Non-pigmented ciliary epithelial cell (primary cell): ENCODE data around the gene RRP36.

Source experiments
- DNase-seq: peaks from one replicate; pipeline ENCODE4 v3.0.0-alpha.2; 2010; ENCODE audit warnings: low read depth

Gene RRP36

DNA sequence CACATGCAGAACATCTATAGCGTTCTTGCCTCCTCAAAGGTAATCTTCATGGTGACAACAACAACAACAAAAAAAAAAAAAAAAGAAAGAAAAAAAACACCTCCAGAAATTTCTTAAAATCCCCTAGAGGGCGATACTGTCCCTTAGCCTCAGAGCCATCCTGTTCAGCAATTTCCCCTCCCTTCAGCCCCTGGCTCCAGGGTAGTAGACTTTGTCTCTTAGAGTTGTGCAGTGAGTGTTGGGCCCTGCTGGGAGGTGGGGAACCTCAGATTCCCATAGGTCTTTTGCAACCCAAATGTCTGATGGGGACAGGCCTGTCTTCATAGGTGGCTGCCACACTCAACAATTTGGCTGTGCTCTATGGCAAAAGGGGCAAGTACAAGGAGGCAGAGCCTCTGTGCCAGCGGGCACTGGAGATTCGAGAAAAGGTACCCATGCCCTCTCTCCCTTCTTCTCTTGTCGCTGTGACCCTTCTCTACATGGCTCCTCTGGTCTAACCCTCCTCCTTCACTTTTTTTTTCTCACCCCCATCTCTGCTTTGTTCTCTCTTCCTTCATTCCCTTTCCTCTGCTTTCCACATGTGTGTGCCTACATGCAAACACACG is 48.7 kb downstream of the RRP36 start:
- DNase-seq: no peak

DNA sequence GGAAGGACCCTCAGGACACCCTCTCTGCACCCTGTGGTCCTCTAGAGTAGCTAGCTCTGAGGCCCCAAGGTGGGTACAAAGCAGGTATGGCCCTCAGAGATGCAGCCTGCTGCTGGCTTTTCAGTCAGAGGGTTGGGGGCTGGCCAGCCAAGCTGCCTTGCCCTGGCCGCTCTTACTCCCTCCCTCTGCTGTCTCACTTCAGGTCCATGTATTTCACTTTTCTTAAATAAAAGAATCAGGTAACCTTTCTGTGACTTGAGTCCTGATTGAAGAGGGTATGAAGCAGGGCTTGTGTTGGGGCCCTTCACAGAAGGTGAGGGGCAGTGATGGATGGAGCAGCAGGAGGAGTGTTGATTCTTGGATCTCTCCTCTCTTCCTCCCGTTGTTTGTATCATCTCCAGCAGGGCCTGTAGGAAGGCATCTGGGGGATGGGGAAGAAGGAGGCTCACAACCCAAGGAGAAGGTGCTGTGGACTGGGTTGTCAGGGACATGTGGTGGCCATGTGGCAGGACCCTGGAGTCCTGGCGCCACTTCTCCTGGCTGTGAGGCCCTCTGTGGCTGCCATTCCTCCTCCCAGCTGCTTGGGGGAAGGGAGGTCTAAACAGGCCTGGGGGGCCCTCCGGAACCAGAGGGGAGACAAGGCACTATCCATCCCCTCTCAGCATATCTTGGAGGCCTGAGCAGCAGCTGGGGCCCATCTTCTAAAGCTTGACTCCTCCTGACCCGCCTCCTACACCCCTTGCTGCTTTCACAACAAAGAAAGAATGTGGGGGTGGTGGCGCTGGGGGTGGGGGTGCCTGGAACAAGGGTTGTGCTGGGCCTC is 53.6 kb downstream of the RRP36 start:
- DNase-seq: peak; percentile 63

DNA sequence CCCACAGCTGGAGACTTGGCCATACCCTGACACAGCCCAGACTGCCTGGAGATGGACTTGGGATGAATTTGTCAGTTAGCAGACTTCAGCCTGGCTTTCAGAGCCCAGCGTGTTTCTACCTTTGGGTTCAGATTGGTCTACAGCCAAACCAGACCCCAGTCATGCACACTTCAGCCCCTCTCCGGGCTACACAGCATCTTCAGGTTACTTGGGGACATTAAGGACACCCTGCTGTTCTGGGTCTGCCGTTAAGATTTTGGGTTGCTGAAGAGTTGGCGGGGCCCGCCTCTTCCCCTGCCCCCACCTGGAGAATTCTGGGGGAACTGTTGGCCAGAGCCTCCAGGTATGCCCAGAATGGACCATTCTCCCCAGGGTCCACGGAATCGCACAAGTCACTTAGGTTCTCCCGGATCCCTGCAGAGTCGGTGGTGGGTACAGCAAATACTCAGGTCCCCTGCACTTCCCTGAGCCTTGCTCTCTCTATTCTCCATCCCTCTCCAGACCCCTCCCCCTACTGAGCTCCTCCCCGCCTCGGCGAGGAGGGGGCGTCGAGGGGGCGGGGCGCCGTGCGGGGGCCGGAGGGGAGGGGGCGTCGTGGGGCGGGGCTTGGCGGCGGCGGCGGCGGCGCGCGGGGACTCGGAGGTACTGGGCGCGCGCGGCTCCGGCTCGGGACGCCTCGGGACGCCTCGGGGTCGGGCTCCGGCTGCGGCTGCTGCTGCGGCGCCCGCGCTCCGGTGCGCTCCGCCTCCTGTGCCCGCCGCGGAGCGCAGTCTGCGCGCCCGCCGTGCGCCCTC is 54.4 kb downstream of the RRP36 start, which contains the start of gene PTK7:
TSS of gene PTK7 (plus strand) at position 645 of the 794 bp plus-strand sequence. CDS start 175 bp downstream, outside the sequence.
- DNase-seq: no peak

DNA sequence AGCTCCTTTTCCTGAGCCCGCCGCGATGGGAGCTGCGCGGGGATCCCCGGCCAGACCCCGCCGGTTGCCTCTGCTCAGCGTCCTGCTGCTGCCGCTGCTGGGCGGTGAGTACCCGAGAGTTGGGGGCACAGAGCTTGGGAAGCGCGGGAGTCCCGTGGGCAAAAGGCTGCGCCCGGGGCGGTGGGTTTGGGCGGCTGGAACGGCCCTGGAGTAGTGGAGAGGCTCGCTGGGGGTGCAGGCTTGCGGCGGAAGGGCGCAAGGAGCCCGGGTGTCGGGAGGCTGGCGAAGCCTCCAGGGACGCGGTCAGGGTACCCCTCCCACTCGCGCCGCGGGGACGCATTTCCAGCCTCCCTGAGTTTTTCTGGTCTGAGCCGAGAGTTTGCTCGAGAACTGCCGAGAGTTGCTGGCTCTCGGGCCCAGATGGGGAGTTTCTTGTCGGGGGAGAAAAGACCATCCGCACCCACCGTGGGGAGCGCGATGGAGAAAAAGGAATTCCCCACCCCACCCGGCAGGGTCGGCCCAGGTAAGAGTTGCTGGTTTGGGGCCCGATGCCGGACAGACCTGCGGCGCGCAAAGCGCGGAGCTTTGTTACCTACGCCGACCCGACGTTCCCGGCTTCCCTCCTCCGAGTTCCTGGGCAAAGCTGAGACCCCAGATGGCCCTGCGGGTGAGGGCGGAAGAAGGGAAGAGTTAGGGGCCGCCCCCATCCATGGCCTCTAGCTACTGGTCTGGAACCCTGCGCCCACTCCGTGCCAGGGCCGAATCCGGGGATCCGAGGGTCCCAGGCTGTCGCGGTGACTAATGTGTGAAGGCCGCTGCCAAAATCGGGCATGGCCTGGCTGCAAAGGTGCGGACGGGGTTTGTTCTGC is 55.3 kb downstream of the RRP36 start:
- no peak for DNase-seq

DNA sequence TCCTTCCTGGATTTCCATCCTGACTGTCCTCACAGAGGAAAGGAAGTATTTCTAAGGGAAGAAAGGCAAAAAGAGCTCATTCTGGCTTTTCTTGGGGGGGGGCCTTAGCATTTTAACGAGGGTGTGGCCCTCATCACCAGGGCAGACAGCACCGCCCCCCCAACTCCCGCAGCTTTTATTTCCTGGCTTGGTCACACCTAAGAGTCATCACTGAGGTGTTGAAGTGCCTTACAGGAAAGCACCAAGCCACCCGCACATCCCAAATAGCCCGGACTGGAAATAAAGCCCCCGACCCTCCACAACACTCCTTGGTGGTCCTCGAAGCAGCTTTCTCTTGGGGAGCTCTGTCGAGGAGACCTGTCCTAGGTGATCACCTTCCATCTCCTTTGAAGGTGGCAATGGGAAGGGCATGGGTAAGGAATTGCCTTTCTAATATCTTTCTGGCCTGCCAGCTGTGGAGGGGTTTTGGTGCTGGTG is 55.9 kb downstream of the RRP36 start:
- DNase-seq: no peak

DNA sequence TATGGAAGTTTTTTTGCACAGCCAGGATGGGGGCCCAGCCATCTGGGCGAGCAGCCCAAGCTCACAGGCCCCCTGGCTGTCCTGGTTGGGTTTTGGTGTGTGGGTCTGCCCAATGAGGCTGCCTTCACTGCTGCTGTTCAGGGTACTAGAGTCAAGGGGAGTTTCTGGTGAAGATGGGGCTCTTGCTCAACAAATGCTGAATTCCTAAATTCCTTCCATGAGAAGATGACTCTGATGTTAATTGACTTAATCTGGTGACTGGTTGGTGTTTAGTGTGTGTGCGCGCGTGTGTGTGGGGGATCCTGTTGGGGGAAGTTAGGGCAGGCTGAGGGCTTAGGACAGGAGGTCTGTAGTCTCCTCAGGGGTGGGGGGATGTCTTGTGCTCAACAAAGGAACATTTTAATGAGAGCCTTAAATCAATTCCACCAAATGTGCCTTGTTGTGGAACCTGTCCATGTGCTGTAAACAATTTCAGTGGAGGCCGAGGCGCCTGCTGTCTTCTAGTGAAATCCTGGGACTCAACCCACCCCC is 56.6 kb downstream of the RRP36 start:
- DNase-seq: no peak

DNA sequence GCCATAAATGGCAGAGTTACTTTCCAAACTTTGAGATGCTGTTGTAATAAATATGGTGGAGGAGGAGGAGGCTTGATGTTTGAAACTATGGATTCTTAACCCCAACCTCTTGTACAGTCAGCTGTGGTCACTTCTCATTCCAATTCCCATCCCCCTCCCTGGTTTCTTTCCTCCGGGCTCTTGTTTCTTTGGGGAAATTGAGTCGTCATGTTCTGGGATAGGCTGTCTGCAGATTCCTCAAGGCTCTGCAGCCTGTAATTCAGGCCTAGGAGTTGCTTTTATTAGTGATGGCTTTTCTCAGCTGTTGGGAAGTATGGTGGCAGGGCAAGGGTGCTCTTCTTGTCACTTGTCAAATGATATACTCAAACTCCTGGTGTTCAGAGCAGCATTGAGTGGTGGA is 57.3 kb downstream of the RRP36 start:
- no peak for DNase-seq
